ENCODE results near the gene RIPK4. TPM values are rescaled to one million over a fixed set of nuclear protein-coding genes. Genes with fewer than 3 reads are reported as not detected.

Gene RIPK4
- total RNA-seq, 3 donors from 2014 or later (not counting 1 experiment from before 2014, with no cell fraction given) = 0.09 TPM; not detected in 2

- TF ChIP-seq, protein P1, sequence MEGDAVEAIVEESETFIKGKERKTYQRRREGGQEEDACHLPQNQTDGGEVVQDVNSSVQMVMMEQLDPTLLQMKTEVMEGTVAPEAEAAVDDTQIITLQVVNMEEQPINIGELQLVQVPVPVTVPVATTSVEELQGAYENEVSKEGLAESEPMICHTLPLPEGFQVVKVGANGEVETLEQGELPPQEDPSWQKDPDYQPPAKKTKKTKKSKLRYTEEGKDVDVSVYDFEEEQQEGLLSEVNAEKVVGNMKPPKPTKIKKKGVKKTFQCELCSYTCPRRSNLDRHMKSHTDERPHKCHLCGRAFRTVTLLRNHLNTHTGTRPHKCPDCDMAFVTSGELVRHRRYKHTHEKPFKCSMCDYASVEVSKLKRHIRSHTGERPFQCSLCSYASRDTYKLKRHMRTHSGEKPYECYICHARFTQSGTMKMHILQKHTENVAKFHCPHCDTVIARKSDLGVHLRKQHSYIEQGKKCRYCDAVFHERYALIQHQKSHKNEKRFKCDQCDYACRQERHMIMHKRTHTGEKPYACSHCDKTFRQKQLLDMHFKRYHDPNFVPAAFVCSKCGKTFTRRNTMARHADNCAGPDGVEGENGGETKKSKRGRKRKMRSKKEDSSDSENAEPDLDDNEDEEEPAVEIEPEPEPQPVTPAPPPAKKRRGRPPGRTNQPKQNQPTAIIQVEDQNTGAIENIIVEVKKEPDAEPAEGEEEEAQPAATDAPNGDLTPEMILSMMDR (IDR thresholded peaks at IDR 0.05) = no peak
- Histone ChIP-seq H3K27me3 (ENCODE audit: control insufficient read depth, insufficient read depth, low read length) (peaks cover 51% of the 10 kb centered on the region), H3K27ac (ENCODE audit: low read length) (no peak overlapping the region), H3K4me3 (ENCODE audit: low read length) (no peak overlapping the region), H3K9me3 (ENCODE audit: control insufficient read depth, insufficient read depth, low read length) (no peaks in the 10 kb centered on the region), H3K4me1 (ENCODE audit: control insufficient read depth, insufficient read depth, low read length) (peaks cover 33% of the 10 kb centered on the region), H3K36me3 (ENCODE audit: control insufficient read depth, insufficient read depth, low read length) (no peaks in the 10 kb centered on the region)
- Mint-ChIP-seq H3K36me3 (peaks cover 10% of the 10 kb centered on the region), H3K27me3 (ENCODE audit: low read depth in 2 of 2) (peaks cover 72 to 86% of the 10 kb centered on the region in 2 donors), H3K9me3 (no peaks in the 10 kb centered on the region), H3K27ac (no peak overlapping the region), H3K4me1 (peaks cover 29 to 48% of the 10 kb centered on the region in 2 donors), H3K4me3 (no peak overlapping the region)
- intact Hi-C loops (cut with micrococcal nuclease) = no loop called here
- ATAC-seq (no peak), DNase-seq (no peak)
- WGBS (ENCODE audit: insufficient coverage) = 70% methylated on average over 5 of the region's 7 CpGs
Measured at GRCh38 chr21:41764558-41765419, 2.1 kb downstream of the RIPK4 start.

GRCh38 chr21:41763996-41764395 is 2.9 kb downstream of the RIPK4 start:
- peaks cover 33% of the 10 kb centered on the region for H3K4me1 ChIP-seq (ENCODE audit: control insufficient read depth, insufficient read depth, low read length)

DNA sequence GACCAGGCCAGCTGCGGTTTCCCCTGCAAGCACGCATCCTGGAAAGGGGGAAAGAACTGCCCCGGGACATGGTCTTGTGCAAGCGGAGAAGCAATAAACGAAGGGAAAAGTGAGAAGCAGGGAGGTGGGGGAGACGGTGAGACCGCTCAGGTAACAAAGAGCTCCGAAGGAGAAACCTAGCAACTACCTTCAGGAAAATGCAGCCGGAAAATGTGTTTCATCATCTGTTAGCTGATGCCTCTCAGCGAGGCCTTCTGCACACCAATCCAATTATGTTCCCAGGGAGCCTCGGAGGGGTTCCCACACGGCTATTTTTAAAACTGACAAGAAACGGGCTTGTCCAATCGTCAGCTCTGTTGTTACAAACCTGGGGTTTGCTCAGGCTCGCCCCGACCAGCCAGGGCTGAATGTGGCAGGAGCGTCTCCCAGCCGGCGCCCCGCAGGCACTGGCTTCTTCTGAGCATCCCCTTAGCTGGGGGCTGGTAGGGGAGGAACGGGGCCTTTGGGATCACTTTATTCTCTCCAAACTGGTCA is 3.4 kb downstream of the RIPK4 start:
- H3K27me3 Mint-ChIP-seq (ENCODE audit: low read depth in 2 of 2) = peaks cover 64 to 78% of the 10 kb centered on the region in 2 donors
- H3K9me3 Mint-ChIP-seq = no peaks in the 10 kb centered on the region
- Histone ChIP-seq H3K27me3 (ENCODE audit: control insufficient read depth, insufficient read depth, low read length) (peaks cover 40% of the 10 kb centered on the region), H3K36me3 (ENCODE audit: control insufficient read depth, insufficient read depth, low read length) (no peaks in the 10 kb centered on the region), H3K9me3 (ENCODE audit: control insufficient read depth, insufficient read depth, low read length) (no peaks in the 10 kb centered on the region), H3K4me3 (ENCODE audit: low read length) (no peak overlapping the region), H3K27ac (ENCODE audit: low read length) (no peak overlapping the region), H3K4me1 (ENCODE audit: control insufficient read depth, insufficient read depth, low read length) (peaks cover 29% of the 10 kb centered on the region)
- intact Hi-C loops (cut with micrococcal nuclease) = no loop called here
- H3K4me3 Mint-ChIP-seq = no peak overlapping the region
- DNase-seq = no peak
- WGBS (ENCODE audit: insufficient coverage) = 38% methylated on average over 21 of the region's 21 CpGs
- H3K36me3 Mint-ChIP-seq = peaks cover 10% of the 10 kb centered on the region
- peaks cover 22 to 36% of the 10 kb centered on the region in 2 donors for H3K4me1 Mint-ChIP-seq
- TF ChIP-seq, protein P1 (IDR thresholded peaks at IDR 0.05) = no peak
- no peak for ATAC-seq
- H3K27ac Mint-ChIP-seq = no peak overlapping the region

More at GRCh38 chr21:41763996-41764395, 2.9 kb downstream of the RIPK4 start:
- peaks cover 10% of the 10 kb centered on the region for H3K36me3 Mint-ChIP-seq
- Histone ChIP-seq H3K27me3 (ENCODE audit: control insufficient read depth, insufficient read depth, low read length) (peaks cover 46% of the 10 kb centered on the region), H3K4me3 (ENCODE audit: low read length) (no peak overlapping the region), H3K36me3 (ENCODE audit: control insufficient read depth, insufficient read depth, low read length) (no peaks in the 10 kb centered on the region), H3K9me3 (ENCODE audit: control insufficient read depth, insufficient read depth, low read length) (no peaks in the 10 kb centered on the region), H3K27ac (ENCODE audit: low read length) (no peak overlapping the region)
- intact Hi-C loops (cut with micrococcal nuclease) = no loop called here
- peaks cover 27 to 42% of the 10 kb centered on the region in 2 donors for H3K4me1 Mint-ChIP-seq
- H3K27ac Mint-ChIP-seq = no peak overlapping the region
- 75% methylated on average over 8 of the region's 8 CpGs for WGBS (ENCODE audit: insufficient coverage)
- no peak overlapping the region for H3K4me3 Mint-ChIP-seq
- no peak for DNase-seq
- H3K9me3 Mint-ChIP-seq = no peaks in the 10 kb centered on the region
- TF ChIP-seq, protein P1 (IDR thresholded peaks at IDR 0.05) = no peak
- no peak for ATAC-seq
- peaks cover 69 to 84% of the 10 kb centered on the region in 2 donors for H3K27me3 Mint-ChIP-seq (ENCODE audit: low read depth in 2 of 2)

All from natural killer cell (primary cell).